GM10266 (cell line): ENCODE measurements around the gene GPHN.
A peak's percentile ranks its signal among the peaks of the same experiment; 100 is the strongest.

Experiments
- DNase-seq: peaks from one replicate; pipeline ENCODE4 v3.0.0; 2012; ENCODE audit errors: extremely low spot score
- CTCF ChIP-seq: IDR thresholded peaks from 2 replicates; pipeline ENCODE4 v1.5.1; 2012; ENCODE audit warnings: mild to moderate bottlenecking, low read depth; ENCODE audit not compliant: control insufficient read depth, insufficient read depth; ENCODE audit errors: missing control alignments

GPHN gene

GRCh38 chr14:66999978-67000377 is 492.0 kb downstream of the GPHN start:
- no peak for DNase-seq
- no peak for TF ChIP-seq CTCF

- DNase-seq = no peak
- no peak for TF ChIP-seq CTCF
Observed at GRCh38 chr14:67002994-67003753, 495.2 kb downstream of the GPHN start.

GRCh38 chr14:67004521-67004920 is 496.6 kb downstream of the GPHN start:
- TF ChIP-seq CTCF = no peak
- DNase-seq = no peak

GRCh38 chr14:67010602-67011001 is 502.7 kb downstream of the GPHN start:
- DNase-seq = no peak
- TF ChIP-seq CTCF = no peak

- no peak for DNase-seq
- TF ChIP-seq CTCF = no peak
Observed at GRCh38 chr14:67016856-67017255, 508.9 kb downstream of the GPHN start.

- DNase-seq = peak; percentile 22
- TF ChIP-seq CTCF = no peak
Observed at GRCh38 chr14:67018720-67019119, 510.8 kb downstream of the GPHN start.

- DNase-seq = no peak
- no peak for TF ChIP-seq CTCF
Observed at GRCh38 chr14:67019796-67020195, 511.8 kb downstream of the GPHN start.
